Esophagus squamous epithelium (tissue), 5 donors: Measurements from ENCODE around the gene ZFYVE28. TPM values are rescaled to one million over a fixed set of nuclear protein-coding genes. Genes with fewer than 3 reads are reported as not detected.

Experiments
- DNase-seq: peaks from one replicate; lab custom pipeline; 2025; lab: John Stamatoyannopoulos, UW
- H3K27ac ChIP-seq, 4 donors: fragments of 200-600 bp; sonication (generic); one replicate each; pipeline ENCODE4 v1.5.1; 2016 to 2019; ENCODE audit warnings: mild to moderate bottlenecking in 1 of 4
- H3K27me3 ChIP-seq, 4 donors: fragments of 200-600 bp; sonication (generic); 1 replicate in 3 of 4; 2 replicates in 1 of 4; pipeline versions ENCODE4 v1.5.1 to v1.6.0; 2017 to 2021; ENCODE audit warnings: antibody characterized with exemption in 1 of 4
- H3K36me3 ChIP-seq, 3 donors: fragments of 200-600 bp; sonication (generic); one replicate each; pipeline ENCODE4 v1.5.1; 2016 to 2019
- H3K4me1 ChIP-seq, 3 donors: fragments of 200-600 bp; sonication (generic); one replicate each; pipeline ENCODE4 v1.5.1; 2017 to 2019
- H3K4me3 ChIP-seq, 4 donors: fragments of 200-600 bp; sonication (generic); 1 replicate in 3 of 4; 2 replicates in 1 of 4; pipeline ENCODE4 v1.5.1; 2016 to 2019; ENCODE audit warnings: mild to moderate bottlenecking in 2 of 4, moderate library complexity in 1 of 4
- H3K9me3 ChIP-seq, 3 donors: fragments of 200-600 bp; sonication (generic); one replicate each; pipeline ENCODE4 v1.5.1; 2016 to 2019
- POLR2A ChIP-seq, 4 donors: fragments of 450-650 bp; IDR thresholded peaks; one replicate each; pipeline ENCODE4 v1.6.1; 2017; ENCODE audit warnings: antibody characterized with exemption in 4 of 4, mild to moderate bottlenecking in 4 of 4, moderate library complexity in 3 of 4
- WGBS, 2 donors: methylation state at CpG; one replicate each; pipeline ENCODE4 v1.1.5; 2018; 5-methylcytosine and 5-hydroxymethylcytosine counted together
- intact Hi-C: fragments of 100-400 bp; cut with DNase I; formaldehyde crosslinking; loops from one replicate; pipeline ENCODE4 v1.15.0; 2022
- total RNA-seq, 4 donors: library from RNA; depleted of rRNA; stranded (reverse); fragments of >200 nt; gene quantifications; one replicate each; pipeline ENCODE4 v1.1.0, GENCODE V29; 2016
- TF ChIP-seq, protein P1 (sequence below), 6 experiments: fragments of 450-650 bp in 4 of 6; fragments of 200-600 bp in 2 of 6; sonication (generic) in 2 of 6; IDR thresholded peaks; one replicate each; pipeline ENCODE4 v1.5.1; 2016 to 2019; ENCODE audit warnings: antibody characterized with exemption in 6 of 6, mild to moderate bottlenecking in 4 of 6, moderate library complexity in 4 of 6
- donor health status: DM: yes; HTN: yes; CAD: no.

Gene ZFYVE28
- total RNA-seq, 4 donors from 2014 or later, result 5.1 to 8.5 (median 8.2) TPM

DNA sequence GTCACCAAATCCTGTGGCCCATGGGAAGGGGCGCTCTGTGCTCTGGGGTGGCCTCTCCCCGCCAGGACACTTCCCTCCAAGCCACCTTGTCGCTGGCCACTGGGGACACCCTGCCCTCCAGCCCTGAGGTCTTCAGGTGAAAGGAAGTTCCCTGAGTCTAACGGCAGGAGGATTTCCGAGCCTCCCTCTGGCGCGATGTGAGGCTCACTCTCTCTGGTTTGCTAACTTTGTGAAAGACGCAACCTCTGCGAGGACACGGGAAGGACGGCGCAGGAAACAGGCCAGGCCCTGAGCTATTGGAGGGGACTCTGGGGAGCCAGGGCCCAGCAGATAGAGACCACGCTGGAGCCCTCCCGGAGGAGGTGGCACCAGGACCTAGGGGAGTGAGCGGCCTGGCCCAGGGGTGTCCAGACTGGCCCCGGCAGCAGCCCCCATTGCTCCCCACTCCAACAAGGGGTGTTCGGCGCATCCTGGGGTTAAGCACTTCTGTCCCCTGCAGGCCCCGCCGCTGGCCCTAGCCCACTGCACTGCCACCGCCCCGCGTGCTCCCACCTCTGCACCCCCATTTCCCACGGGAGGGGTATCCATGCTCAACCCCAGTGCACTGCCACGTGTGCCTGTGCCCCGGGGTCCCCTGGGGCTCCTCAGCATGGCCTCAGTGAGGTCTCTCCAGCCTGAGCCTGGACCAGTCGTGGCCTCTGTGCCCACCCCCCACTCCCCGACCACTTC lies 84.4 kb downstream of the ZFYVE28 start:
- Histone ChIP-seq H3K9me3 (peaks cover 0 to 2% (median 0%) of the 10 kb centered on the region in 3 donors), H3K4me3 (no peak overlapping the region), H3K36me3 (peaks cover 0 to 21% (median 0%) of the 10 kb centered on the region in 3 donors), H3K4me1 (no peaks in the 10 kb centered on the region), H3K27ac (no peak overlapping the region), H3K27me3 (no peaks in the 10 kb centered on the region)
- TF ChIP-seq, protein P1, sequence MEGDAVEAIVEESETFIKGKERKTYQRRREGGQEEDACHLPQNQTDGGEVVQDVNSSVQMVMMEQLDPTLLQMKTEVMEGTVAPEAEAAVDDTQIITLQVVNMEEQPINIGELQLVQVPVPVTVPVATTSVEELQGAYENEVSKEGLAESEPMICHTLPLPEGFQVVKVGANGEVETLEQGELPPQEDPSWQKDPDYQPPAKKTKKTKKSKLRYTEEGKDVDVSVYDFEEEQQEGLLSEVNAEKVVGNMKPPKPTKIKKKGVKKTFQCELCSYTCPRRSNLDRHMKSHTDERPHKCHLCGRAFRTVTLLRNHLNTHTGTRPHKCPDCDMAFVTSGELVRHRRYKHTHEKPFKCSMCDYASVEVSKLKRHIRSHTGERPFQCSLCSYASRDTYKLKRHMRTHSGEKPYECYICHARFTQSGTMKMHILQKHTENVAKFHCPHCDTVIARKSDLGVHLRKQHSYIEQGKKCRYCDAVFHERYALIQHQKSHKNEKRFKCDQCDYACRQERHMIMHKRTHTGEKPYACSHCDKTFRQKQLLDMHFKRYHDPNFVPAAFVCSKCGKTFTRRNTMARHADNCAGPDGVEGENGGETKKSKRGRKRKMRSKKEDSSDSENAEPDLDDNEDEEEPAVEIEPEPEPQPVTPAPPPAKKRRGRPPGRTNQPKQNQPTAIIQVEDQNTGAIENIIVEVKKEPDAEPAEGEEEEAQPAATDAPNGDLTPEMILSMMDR (IDR thresholded peaks at IDR 0.05), result no peak
- TF ChIP-seq POLR2A (IDR thresholded peaks at IDR 0.05), result no peak
- DNase-seq, result no peak
- intact Hi-C loops, result no loop called here
- WGBS, 2 donors, result 79 to 85% methylated on average over 12 of the region's 28 CpGs

GRCh38 chr4:2333356-2333841 lies 85.0 kb downstream of the ZFYVE28 start:
- WGBS, 2 donors, result 52 to 76% methylated on average over 12 to 15 of the region's 18 CpGs
- no peaks in the 10 kb centered on the region for H3K4me1 ChIP-seq
- H3K9me3 ChIP-seq, result peaks cover 0 to 8% (median 0%) of the 10 kb centered on the region in 3 donors
- no peak for DNase-seq
- peaks cover 0 to 24% (median 0%) of the 10 kb centered on the region in 3 donors for H3K36me3 ChIP-seq
- no peak overlapping the region for H3K27ac ChIP-seq
- H3K4me3 ChIP-seq, result no peak overlapping the region
- TF ChIP-seq POLR2A (IDR thresholded peaks at IDR 0.05), result no peak
- TF ChIP-seq, protein P1 (IDR thresholded peaks at IDR 0.05), result no peak
- intact Hi-C loops, result no loop called here
- H3K27me3 ChIP-seq, result no peaks in the 10 kb centered on the region

DNA sequence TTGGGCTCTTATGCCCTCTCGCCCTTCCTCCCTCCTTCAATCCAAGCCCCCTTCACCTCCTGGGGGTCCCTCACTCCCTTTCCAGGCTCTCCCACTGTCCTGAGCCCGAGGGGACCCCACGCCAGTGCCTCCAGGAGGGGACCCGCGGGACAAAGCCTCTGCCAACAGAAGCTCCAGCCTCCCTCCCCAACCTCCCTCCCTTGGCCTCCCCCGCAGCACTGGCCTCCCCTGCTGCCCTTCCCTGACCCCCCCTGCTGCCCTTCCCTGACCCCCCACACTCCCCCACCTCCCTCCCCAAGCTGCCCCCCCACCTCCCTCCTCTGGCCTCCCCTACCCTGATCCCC lies 85.5 kb downstream of the ZFYVE28 start:
- WGBS, 2 donors, result 84 to 90% methylated on average over 5 of the region's 6 CpGs
- Histone ChIP-seq H3K4me3 (no peak overlapping the region), H3K27me3 (no peaks in the 10 kb centered on the region), H3K4me1 (no peaks in the 10 kb centered on the region), H3K27ac (no peak overlapping the region), H3K9me3 (peaks cover 0 to 8% (median 0%) of the 10 kb centered on the region in 3 donors), H3K36me3 (peaks cover 0 to 20% (median 0%) of the 10 kb centered on the region in 3 donors)
- no peak for DNase-seq
- intact Hi-C loops, result no loop called here
- TF ChIP-seq, protein P1 (IDR thresholded peaks at IDR 0.05), result no peak
- TF ChIP-seq POLR2A (IDR thresholded peaks at IDR 0.05), result no peak

GRCh38 chr4:2332201-2332975 lies 86.1 kb downstream of the ZFYVE28 start:
- H3K36me3 ChIP-seq, result peaks cover 0 to 14% (median 0%) of the 10 kb centered on the region in 3 donors
- peaks cover 0 to 10% (median 4%) of the 10 kb centered on the region in 3 donors for H3K9me3 ChIP-seq
- WGBS, 2 donors, result 72 to 100% methylated on average over 1 to 7 of the region's 21 CpGs
- no peaks in the 10 kb centered on the region for H3K4me1 ChIP-seq
- no peak overlapping the region for H3K27ac ChIP-seq
- no peak for TF ChIP-seq POLR2A (IDR thresholded peaks at IDR 0.05)
- TF ChIP-seq, protein P1 (IDR thresholded peaks at IDR 0.05), result no peak
- H3K27me3 ChIP-seq, result no peaks in the 10 kb centered on the region
- intact Hi-C loops, result no loop called here
- no peak overlapping the region for H3K4me3 ChIP-seq
- no peak for DNase-seq
